ENCODE results near the gene DSG2.

DSG2 gene

GRCh38 chr18:31592506-31593157 is 94.7 kb downstream of the DSG2 start:
- H3K36me3 ChIP-seq (ENCODE audit: control insufficient read depth, insufficient read depth, low read length, severe bottlenecking) = no peaks in the 10 kb centered on the region
- no peak overlapping the region for H3K9ac ChIP-seq (ENCODE audit: low read length)
- H3K4me1 ChIP-seq (ENCODE audit: control insufficient read depth, insufficient read depth, low read length) = peaks cover 7% of the 10 kb centered on the region
- H3K4me3 ChIP-seq (ENCODE audit: low read length) = no peak overlapping the region
- H3K9me3 ChIP-seq (ENCODE audit: control insufficient read depth, low read length) = no peaks in the 10 kb centered on the region
- H3K27me3 ChIP-seq (replicated peaks; ENCODE audit: control insufficient read depth, insufficient read depth, low read length) = no peaks in the 10 kb centered on the region
- DNase-seq (ENCODE audit: low read depth) = no peak

- H3K36me3 ChIP-seq (ENCODE audit: control insufficient read depth, insufficient read depth, low read length, severe bottlenecking) = no peaks in the 10 kb centered on the region
- H3K4me3 ChIP-seq (ENCODE audit: low read length) = no peak overlapping the region
- H3K4me1 ChIP-seq (ENCODE audit: control insufficient read depth, insufficient read depth, low read length) = peaks cover 7% of the 10 kb centered on the region
- DNase-seq (ENCODE audit: low read depth) = no peak
- no peaks in the 10 kb centered on the region for H3K27me3 ChIP-seq (replicated peaks; ENCODE audit: control insufficient read depth, insufficient read depth, low read length)
- no peaks in the 10 kb centered on the region for H3K9me3 ChIP-seq (ENCODE audit: control insufficient read depth, low read length)
- H3K9ac ChIP-seq (ENCODE audit: low read length) = no peak overlapping the region
Observed at GRCh38 chr18:31595121-31595771, 97.3 kb downstream of the DSG2 start.

- H3K4me3 ChIP-seq (ENCODE audit: low read length) = no peak overlapping the region
- peaks cover 7% of the 10 kb centered on the region for H3K4me1 ChIP-seq (ENCODE audit: control insufficient read depth, insufficient read depth, low read length)
- H3K27me3 ChIP-seq (replicated peaks; ENCODE audit: control insufficient read depth, insufficient read depth, low read length) = no peaks in the 10 kb centered on the region
- no peak overlapping the region for H3K9ac ChIP-seq (ENCODE audit: low read length)
- DNase-seq (ENCODE audit: low read depth) = no peak
- H3K9me3 ChIP-seq (ENCODE audit: control insufficient read depth, low read length) = no peaks in the 10 kb centered on the region
- H3K36me3 ChIP-seq (ENCODE audit: control insufficient read depth, insufficient read depth, low read length, severe bottlenecking) = no peaks in the 10 kb centered on the region
Observed at GRCh38 chr18:31596081-31596872, 98.3 kb downstream of the DSG2 start.

GRCh38 chr18:31598021-31598805 is 100.2 kb downstream of the DSG2 start:
- peaks cover 14% of the 10 kb centered on the region for H3K4me1 ChIP-seq (ENCODE audit: control insufficient read depth, insufficient read depth, low read length)
- no peak overlapping the region for H3K9ac ChIP-seq (ENCODE audit: low read length)
- H3K36me3 ChIP-seq (ENCODE audit: control insufficient read depth, insufficient read depth, low read length, severe bottlenecking) = no peaks in the 10 kb centered on the region
- no peak for DNase-seq (ENCODE audit: low read depth)
- H3K4me3 ChIP-seq (ENCODE audit: low read length) = no peak overlapping the region
- H3K9me3 ChIP-seq (ENCODE audit: control insufficient read depth, low read length) = no peaks in the 10 kb centered on the region
- no peaks in the 10 kb centered on the region for H3K27me3 ChIP-seq (replicated peaks; ENCODE audit: control insufficient read depth, insufficient read depth, low read length)
